ENCODE measurements around the gene CLCNKA.
"Not testable (repeated sequence)": the region's sequence is repeated elsewhere in the genome, so short reads cannot be mapped to it uniquely, and the experiment has no call there.

The CLCNKA gene

DNA sequence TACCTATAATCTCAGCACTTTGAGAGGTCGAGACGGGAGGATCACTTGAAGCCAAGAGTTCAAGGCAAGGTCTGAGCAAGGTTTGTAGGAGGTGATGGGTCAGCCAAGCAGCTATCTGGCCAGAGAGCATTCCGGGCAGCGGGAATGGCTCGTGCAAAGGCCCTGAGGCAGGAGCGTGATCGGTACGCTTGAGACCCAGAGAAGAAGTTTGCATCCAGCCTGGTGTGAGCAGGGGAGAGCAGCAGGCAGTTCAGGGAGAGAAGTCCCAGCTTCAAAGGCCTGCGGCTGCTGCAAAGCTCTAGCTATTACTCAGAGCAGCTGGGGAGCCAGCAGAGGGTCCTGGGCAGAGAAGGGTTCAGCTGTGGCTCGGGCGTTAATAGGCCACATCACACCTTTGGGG lies 22.9 kb upstream of the CLCNKA start:
- DNase-seq: no peak

DNA sequence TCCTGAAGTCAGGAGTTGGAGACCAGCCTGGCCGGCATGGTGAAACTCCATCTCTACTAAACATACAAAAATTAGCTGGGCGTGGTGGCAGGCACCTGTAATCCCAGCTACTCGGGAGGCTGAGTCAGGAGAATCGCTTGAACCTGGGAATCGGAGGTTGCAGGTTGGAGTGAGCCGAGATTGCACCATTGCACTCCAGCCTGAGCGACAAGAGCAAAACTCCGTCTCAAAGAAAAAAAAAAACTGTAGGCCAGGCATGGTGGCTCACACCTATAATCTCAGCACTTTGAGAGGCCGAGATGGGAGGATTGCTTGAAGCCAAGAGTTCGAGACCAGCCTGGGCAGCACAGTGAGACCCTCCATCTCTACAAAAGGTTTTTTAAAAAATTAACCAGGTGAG lies 20.6 kb upstream of the CLCNKA start:
- DNase-seq: not testable (repeated sequence)

DNA sequence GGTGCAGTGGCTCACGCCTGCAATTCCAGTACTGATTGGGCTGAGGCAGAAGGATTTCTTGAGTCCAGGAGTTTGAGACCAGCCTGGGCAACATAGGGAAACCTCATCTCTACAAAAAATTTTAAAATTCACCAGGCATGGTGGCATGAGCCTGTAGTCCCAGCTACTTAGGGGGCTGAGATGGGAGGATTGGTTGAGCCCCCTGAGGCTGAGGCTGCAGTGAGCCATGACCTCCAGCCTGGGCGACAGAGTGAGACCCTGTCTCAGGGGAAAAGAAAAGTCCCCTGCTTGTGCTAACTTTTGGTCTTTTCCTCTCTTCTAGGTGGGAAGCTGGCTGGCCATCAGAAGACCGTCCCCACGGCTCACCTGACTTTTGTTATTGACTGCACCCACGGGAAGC lies 16.2 kb upstream of the CLCNKA start:
- DNase-seq: no peak

DNA sequence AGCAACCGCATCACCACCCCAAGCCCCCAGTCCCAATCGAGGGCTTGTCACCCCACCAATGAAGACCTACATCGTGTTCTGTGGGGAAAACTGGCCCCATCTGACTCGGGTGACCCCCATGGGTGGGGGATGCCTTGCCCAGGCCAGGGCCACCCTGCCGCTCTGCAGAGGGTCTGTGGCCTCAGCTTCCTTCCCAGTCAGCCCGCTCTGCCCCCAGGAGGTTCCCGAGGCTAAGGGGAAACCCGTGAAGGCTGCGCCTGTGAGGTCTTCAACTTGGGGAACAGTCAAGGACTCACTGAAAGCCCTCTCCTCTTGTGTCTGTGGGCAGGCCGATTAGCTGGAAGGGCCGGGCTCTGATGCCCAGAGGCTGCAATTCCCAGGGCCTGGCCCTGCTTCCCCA lies 15.8 kb upstream of the CLCNKA start:
- no peak for DNase-seq

DNA sequence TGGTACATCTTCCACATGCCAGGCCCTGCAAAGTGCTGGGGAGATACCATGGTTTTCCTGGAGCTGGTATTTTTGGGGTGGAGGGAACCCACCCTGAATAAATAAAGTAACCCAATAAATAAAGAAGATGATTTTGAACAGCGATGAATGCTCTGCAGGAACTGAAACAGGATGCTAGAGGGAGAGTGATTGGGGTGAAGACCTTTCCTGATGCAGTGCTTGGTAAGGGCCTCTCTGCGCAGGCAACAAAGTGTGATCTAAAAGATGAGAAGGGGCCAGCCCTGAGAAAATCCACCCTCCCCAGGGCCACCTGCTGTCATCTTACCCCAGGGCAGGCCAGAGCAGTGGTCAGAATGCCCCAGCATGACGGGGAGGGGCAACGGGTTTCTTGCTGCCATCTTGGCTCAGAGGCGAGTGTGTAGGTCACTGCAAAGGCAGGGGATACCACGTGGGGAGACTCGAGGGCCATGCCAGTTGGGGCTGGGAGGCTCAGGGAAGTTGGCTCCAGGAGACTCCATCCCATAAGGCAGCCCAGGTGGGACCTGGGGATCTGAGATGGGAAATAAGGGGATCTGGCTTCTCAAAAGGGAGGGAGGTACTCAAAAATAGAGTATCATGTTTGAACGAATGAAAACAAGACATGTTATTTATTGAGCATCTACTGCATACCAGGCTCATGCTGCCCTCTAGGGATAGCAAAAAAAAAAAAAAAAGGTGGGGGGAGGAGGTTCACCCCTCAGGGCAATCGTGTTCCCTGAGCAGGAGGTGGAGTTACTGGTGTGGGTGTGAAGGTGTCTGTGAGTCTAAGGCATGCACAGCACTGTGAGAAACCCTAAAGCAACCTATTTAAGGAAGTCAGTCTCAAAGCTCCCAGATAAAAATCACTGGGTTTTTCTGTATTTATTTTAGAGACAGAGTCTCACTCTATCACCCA lies 15.0 kb upstream of the CLCNKA start:
- DNase-seq: no peak

DNA sequence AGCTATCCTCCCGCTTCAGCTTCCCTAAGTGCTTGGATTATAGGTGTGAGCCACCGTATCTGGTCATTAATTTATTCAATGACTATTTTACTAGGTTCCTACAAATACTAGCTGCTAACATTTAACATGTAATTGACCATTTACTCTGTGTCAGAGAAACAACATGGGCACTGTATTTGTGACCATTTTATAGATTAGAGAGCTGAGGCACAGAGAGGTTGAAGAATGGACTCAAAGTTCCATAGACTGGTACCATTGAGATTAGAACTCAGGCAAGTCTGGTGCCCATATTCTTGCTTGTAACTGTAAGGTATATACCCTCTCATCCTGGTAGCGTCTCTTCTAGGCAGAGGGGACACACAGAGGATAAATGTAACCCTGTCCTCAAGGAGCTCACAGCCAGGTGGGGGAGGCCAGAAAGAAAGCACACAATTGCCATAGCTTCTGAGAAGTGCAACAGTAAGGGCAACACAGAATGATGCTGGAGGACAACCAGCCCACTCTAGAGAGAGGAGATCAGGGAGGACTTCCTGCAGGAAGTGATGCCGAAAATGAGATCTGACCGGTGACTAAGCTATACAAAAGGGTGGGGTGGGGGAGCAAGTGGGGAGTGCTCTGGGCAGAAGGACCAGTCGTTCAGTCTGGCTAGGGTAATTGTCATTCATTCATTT lies 14.0 kb upstream of the CLCNKA start:
- no peak for DNase-seq

DNA sequence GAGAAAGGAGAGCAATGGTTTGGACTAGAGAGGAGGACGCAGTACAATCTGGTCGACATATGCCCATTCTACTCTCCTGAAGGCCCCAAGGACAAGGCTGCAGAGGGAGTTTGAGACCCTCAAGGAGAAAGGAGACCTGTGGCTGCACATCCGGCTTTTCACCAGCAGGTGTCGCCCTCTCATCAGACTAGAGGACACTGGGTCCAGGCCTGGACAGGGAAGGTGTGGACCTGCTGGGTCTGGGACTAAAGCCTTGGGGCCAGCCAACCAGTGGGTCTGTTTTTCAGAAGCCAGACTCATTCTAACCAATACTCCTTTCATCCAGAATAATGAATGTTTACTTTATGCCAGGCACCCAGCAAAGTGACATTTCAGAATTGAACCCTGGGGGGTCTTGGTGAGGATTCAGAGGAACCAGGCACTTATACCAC lies 12.8 kb upstream of the CLCNKA start:
- DNase-seq: peak; percentile 14

DNA sequence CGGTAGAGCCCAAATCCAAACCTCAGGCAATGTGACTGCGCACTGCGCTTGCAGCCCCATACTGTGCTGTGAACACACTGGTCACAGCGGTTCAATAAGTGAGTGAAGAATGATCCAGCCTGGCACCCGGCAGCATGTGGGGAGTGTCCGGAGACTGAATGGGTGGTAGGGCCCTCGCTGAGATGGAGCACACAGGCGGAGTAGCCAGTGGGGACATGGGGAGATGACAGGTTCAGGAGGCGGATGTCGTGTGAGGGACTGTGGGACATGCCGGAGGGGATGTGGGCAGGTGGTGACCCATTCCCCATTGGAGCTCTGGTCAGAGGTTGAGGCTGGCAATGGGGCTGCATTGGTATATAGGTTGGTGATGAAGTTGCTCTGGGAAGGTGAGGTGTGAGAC lies 12.2 kb upstream of the CLCNKA start:
- DNase-seq: no peak

DNA sequence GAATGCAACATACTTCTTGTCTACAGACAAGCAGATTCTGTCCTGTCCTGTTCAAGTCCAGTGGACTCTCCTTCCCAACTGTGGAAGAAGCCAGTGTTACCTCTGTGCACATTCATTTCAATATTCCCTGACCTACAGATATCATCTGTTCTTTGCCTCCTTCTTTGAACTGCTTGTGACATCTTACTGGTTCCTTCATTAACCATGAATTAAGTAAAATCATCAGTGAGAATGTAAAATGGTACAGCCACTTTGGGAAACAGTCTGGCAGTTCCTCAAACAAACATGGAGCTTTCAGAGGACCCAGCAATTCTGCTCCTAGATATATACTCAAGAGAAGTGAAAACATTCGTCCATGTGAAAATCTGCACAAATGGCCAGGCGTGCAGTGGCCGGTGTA lies 11.0 kb upstream of the CLCNKA start:
- DNase-seq: no peak

DNA sequence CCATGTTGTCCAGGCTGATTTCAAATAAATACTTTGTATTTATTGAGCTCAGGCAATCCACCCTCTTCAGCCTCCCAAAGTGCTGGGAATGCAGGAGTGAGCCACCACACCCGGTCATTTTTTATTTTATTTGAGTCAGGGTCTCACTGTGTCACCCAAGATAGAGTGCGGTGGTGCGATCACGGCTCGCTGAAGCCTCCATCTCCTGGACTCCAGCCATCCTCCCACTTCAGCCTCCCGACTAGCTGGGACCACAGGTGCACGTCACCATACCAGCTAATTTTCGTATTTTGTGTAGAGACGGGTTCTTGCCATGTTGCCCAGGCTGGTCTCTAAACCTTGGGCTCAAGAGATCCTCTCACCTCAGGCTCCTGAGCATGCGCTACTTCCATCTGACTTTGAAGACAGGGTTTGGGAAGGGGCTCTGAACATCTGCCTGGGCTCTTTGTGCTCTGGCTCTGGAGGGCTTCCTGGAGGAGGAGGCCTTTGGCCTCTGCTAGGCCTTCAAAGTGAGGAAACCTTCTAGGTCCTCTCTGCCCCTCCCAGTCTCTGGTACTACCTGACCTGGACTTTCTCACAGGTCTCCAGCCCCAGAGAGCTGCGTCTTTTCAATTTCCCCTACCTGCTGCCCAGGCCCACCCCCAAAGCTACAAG lies 9.8 kb upstream of the CLCNKA start:
- no peak for DNase-seq

DNA sequence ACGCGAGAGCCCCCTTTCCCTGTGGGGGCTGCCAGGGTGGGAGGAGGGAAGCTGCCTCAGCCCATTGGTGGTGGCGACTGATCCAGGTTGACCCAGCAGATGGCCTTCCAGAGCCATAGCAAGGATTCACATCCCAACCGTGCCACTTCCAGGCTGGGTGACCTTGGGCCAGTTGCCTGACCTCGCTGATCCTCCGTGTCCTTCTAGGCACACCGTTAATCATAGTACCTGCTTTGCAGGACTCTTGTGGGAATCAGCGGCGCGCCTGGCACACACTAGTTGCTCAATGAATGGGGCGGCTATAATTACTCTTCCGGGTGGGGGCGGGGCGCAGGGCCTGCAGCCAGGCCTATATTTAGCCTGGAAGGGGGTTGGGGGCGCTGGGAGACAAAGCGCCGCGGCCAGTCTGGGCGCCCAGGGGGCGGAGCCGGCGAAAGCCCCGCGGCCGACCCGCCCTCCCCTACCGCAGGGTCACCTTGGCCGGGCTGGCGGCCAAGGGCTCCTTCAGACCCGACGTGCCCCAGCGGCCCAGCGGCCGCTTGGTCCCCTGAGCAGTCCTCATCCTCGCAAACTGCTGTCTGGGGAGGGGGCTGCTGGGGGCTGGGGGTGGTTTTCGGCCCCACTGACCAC lies 9.1 kb upstream of the CLCNKA start:
- peak; percentile 77 for DNase-seq

DNA sequence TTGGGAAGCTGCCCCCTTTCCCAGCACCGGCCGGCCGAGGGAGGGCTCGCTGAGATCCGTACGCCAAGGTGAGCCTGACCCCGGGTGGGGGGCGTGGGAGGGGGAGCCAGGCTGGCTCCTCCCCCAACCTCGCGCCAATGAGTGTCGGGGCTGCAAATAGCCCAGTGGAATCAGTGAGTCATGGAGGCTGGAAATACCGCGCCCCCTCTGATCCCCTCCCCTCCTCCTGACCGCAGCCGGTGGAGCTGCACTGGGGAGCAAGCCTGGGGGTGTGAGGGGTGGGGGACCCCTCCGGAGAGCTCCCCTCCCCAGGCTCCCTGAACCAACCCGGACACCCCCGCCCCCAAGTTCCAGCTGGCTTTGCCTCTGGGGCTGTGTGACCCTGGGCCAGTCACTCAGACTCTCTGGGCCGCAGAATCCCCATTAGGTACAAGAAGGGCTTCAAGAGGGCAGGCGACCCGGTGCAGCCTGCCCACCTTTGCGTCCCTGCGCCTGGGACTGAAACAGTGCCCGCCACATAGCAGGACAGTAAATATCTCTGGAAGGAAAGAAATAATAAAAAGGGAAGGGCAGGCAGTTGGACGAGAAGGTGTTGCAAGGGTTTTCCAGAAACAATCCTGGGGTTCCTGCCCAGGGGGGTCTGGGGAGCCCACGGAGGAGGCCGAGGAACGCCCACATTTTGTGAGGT lies 8.5 kb upstream of the CLCNKA start:
- peak; percentile 51 for DNase-seq

DNA sequence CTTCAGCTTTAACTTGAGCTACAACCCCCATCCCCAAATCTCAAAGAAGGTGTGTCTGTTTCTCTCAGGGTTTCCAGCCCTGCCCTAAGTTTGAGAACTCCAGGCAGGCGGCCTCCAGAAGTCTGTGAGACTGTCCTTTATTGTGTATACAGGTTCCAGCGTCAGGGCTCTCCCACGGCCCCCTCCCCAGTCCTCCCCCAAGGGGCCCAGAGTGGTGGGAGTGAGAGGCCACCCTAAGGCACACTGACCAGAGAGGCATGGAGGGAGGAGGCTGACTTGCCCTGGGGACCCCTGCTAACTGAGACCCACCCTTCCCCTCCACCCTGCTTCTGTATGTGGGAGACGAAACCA lies 8.0 kb upstream of the CLCNKA start:
- DNase-seq: no peak

DNA sequence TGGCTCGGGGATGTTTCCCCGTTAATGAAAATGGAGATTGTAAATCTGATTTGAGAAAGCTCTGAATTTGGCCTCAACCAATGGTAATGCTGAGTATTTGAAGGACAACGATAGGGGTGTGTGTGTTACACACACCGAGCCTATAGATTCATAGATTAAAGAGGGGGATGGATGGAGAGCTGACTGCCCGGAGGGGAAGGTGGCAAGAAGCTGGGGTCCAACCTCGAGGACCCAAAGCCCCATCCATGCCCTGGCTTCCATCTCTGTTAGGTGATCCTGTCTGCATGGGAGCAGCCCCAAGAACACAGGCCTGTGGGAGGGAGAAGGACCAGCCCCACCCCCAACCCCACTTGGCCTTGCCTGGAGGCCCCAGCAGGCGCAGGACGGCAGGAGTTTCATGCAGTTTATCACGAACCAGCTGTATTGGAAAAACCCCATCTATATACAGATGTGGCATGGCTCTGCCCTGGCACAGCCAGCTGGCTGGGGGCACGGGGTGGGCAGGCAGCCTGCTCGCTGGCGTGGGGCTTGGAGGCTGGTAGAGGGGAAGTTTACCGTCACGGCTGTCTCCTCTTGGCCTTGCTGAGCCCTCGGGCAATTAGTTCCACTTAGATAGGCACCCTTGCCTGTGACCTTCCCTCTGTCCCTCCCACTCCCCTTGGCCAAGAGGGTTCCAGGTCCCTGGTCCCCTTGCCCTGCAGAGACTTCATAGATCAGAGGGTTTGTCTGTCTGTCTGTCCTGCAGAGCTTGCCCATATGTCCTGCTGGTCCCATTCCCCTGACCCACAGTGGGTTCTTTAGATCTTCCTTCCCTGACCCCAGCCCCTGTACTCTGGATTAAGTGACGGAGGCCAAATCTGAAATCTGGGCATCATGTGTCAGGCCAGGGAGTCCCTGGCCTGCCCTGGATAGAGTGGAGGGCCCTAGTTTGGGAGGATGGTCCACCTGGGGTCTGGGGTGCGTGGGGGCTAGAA lies 7.0 kb upstream of the CLCNKA start:
- no peak for DNase-seq

DNA sequence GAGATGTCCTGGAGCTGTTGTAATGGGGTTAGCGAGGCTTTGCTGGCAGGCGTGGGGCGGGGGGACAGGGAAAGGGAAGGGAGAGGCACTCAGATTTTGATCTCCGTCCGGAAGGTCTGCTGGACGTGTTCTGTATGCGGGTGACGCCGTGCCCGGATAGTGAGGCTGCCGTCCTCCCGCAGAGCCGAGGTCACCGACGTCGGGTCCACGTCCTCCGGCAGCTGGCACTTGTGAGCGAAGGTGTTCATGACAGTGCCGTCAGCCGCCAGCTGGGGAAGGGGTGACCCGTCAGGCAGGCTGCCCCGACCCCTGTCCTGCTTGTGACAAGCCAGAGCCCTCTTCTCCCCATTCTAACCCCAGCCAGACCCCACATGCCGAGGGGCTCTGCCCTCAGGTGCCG lies 6.3 kb upstream of the CLCNKA start:
- no peak for DNase-seq

DNA sequence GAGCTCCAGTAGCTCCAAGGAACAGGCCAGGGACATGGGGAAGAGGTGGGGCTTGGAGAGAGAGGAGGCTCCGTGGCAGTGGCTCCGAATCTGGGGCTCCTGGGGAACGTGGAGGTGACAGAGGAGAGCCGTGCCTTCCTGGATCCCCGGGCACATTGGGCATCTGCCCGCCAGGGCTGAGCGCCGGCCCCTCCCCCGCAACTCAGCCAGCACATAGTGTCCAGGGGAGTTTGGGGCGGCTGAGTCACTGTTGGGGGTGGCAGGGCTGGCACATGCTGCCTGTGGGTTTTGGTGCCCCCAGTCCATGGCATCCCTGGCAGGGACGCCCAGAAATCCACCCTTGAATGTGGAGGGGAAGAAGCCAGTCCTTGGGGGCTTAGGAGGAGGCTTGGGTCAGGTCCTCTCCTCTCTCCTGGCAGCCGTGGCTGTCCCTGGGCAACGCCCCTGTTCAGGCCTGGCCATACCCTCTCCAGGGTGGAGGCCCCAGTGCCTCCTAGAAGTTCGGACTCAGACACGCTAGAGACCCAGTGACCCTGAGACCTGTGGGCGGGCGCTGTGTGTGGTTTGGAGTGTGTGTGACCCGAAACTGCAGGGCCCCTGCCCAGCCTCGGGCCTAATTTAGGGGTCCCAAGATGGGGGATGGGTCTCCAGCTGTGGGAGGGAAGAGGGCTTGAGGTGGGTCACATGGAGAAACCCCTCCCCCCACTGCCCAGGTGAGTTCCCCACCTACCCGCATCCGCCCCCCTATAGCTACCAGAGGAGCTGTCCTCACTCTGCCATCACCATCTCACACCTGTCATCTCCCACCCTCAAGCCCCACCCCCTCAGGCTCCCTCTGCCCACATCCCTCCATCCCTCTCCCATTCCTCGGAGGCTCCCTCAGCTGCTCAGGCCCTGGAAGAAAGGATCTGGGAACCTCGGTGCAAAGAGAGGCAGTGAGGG lies 5.6 kb upstream of the CLCNKA start:
- no peak for DNase-seq

DNA sequence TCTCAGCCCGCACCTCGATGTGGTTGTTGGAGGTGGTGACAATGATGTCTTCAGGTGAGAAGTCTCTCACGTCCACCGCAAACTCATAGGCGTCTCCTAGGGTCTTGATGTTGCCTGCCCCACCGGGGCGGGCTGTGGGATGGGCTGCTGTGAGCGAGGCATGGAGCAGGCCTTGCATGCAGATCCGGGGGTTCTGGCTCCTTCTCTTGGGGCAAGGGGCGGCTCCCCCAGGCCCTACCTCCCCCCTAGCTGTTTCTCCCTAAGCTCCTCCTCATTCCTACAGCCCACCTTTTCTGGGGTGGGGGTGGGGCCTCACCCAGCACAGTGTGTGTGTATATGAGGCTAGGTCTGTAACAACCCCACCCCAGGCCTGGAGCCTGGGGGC lies 4.8 kb upstream of the CLCNKA start:
- no peak for DNase-seq

DNA sequence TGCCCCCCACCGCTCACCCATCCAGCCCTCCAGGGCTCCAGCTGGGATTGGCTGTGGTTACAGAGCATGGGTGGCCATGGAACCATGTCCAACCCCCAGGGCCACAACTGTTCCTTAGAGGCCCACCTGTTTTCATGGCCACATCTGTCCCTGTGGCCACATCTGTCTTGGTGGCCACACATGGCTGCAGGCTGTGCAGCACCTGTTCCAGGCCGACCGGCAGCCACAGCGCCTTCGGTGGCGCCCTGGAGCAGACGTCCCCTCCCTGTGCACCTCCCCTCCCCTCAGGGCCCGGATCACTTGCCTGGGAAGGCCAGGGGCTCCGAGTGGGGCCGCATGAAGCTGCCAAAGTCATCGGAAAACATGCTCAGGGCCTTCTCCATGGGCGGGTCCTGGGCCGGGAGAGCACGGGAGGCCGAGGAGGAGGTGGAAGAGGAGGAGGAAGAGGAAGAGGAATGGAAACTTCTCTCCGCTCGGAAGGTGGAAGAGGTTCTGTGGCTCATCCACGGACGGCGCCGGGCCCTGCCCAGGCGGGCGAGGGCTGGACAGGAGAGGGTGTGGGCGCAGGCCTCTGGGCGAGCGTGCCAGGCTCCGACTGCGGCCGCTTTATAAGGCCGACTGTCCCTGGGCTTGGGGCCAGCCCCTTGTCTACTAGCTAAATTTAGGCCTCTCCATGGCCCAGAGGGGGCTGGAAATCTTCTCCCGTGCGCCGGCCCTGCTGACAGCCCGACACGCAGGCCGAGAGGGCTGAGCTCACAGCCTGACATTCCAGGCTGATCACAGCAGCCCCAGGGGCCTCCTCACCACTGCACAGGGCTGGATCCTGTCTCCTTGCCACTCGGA lies 4.2 kb upstream of the CLCNKA start, which contains the start of gene HSPB7:
Gene HSPB7 (minus strand): TSS at position 583 of the 843 bp plus-strand sequence. CDS start 80 bp downstream, at position 503.
- DNase-seq: peak; percentile 23

DNA sequence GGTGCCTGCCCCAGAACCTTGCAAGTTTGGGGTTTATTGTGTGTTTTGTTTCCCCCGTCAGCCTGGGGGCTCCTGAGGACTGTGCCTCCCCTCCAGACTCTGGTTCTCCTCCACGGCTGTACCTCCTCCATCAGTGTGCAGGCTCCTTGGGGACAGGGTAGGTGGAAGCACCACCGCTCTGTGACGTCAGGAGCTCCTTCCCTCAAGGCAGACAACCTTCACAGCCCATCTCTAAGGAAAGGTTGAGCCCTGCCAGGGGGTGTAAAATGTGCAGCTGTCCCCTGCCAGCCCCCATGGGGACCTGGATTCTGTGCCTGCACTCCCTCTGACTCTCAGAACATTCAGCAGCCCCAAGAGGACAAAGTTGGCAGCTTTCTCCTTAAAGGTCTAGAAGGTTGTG lies 3.5 kb upstream of the CLCNKA start:
- DNase-seq: no peak
